ENCODE measurements around the gene ZNF366.

DNA sequence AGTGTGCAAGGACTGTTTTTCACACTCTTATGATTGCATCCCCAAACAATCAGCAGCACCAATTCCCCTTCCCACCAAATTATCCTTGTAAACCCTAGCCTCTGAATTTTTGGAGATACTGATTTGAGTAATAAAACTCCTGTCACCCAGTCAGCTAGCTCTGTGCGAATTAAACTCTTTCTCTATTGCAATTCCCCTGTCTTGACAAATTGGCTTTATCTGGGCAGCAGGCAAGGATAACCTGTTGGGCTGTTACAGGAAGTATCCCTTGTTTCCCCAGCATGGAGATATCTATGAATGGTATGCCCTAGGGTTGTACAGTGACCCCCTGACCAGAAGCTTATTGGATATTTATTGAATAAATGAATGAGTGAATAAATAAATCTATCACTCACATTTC, 106.3 kb downstream of the ZNF366 start:
- TF ChIP-seq, protein P1, sequence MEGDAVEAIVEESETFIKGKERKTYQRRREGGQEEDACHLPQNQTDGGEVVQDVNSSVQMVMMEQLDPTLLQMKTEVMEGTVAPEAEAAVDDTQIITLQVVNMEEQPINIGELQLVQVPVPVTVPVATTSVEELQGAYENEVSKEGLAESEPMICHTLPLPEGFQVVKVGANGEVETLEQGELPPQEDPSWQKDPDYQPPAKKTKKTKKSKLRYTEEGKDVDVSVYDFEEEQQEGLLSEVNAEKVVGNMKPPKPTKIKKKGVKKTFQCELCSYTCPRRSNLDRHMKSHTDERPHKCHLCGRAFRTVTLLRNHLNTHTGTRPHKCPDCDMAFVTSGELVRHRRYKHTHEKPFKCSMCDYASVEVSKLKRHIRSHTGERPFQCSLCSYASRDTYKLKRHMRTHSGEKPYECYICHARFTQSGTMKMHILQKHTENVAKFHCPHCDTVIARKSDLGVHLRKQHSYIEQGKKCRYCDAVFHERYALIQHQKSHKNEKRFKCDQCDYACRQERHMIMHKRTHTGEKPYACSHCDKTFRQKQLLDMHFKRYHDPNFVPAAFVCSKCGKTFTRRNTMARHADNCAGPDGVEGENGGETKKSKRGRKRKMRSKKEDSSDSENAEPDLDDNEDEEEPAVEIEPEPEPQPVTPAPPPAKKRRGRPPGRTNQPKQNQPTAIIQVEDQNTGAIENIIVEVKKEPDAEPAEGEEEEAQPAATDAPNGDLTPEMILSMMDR (IDR thresholded peaks at IDR 0.05), result no peak
- TF ChIP-seq POLR2A (IDR thresholded peaks at IDR 0.05), result no peak
- no peak for TF ChIP-seq EP300 (IDR thresholded peaks at IDR 0.05)

Measured in stomach (tissue), 4 donors.